Tracheal epithelial cell (primary cell): ENCODE measurements around the gene CALM1. TPM values are rescaled to one million over a fixed set of nuclear protein-coding genes. Genes with fewer than 3 reads are reported as not detected.

Source experiments
- total RNA-seq: library from RNA; depleted of rRNA; stranded (reverse); fragments of >200 nt; gene quantifications from 2 replicates; pipeline ENCODE4 v1.2.1, GENCODE V29; 2014

CALM1 gene
- total RNA-seq: 358 and 393 TPM in 2 replicates

DNA sequence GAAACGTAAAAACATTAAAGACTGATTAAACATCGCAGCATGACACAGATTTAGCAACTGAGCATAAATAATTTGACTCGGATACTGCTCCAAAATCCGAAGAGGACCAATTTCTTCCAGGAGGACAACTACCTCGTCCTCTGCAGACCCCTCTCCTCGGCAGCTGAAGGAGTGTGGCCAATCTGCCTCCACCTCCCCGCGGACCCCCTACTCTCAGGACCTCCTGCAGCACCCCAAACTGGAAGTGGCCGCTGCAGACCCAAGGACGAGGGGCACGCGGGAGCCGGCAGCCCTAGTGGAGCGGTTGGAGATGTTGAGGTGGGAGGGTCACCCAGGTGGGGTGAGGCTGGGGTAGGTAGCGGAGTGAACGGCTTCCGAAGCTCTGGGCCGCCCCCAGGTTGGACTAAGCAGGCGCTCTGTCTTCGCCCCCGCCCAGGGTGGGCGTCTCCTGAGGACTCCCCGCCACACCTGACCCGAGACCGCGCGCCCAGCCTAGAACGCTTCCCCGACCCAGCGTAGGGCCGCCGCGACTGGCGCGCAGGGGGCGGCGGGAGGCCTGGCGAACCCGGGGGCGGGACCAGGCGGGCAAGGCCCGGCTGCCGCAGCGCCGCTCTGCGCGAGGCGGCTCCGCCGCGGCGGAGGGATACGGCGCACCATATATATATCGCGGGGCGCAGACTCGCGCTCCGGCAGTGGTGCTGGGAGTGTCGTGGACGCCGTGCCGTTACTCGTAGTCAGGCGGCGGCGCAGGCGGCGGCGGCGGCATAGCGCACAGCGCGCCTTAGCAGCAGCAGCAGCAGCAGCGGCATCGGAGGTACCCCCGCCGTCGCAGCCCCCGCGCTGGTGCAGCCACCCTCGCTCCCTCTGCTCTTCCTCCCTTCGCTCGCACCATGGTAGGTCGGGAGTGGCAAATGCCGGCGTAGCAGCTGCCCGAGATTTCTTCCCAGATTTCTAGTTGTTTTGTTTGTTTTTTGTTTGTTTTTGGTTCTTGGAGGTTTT, at the start of gene CALM1:
Gene CALM1 (plus strand): TSS at position 689 of the 999 bp plus-strand sequence. CDS start 202 bp downstream, at position 891.

Other genes starting within 250 kb of the CALM1 start
- gene PSMC1, start 140.5 kb upstream of the CALM1 start, total RNA-seq: 113 and 134 TPM in 2 replicates
- gene NRDE2, start 65.1 kb upstream of the CALM1 start, total RNA-seq: 5.5 and 7.0 TPM in 2 replicates